GM23338 (cell line): ENCODE results near the gene FASLG. TPM values are rescaled to one million over a fixed set of nuclear protein-coding genes. Genes with fewer than 3 reads are reported as not detected.

ENCODE experiments used
- ATAC-seq: fragments of 200-7000 bp; cut with Tn5 transposase; 3 replicates; pipeline ENCODE4 v1.9.1; 2020
- DNase-seq: peaks from one replicate; pipeline ENCODE4 v3.0.0-alpha.2; 2015; ENCODE audit warnings: low spot score
- H2AFZ ChIP-seq: fragments of 200-600 bp; sonication (generic); 2 replicates; pipeline ENCODE4 v1.8.0; 2016; ENCODE audit warnings: antibody characterized with exemption, mild to moderate bottlenecking, moderate library complexity
- H3F3A ChIP-seq: fragments of 200-600 bp; sonication (generic); replicated peaks from 2 replicates; pipeline ENCODE4 v1.8.0; 2017; ENCODE audit warnings: antibody characterized with exemption, mixed run types, low read depth
- H3K27ac ChIP-seq: fragments of 200-600 bp; sonication (generic); 2 replicates; pipeline ENCODE4 v1.6.1; 2016; ENCODE audit warnings: low read depth
- H3K27me3 ChIP-seq: fragments of 200-600 bp; sonication (generic); 2 replicates; pipeline ENCODE4 v1.8.0; 2016; ENCODE audit warnings: mild to moderate bottlenecking, mixed run types, moderate library complexity; ENCODE audit not compliant: insufficient read depth
- H3K36me3 ChIP-seq: fragments of 200-600 bp; sonication (generic); 2 replicates; pipeline ENCODE4 v1.8.0; 2016; ENCODE audit warnings: mild to moderate bottlenecking; ENCODE audit not compliant: insufficient read depth
- H3K4me1 ChIP-seq: fragments of 200-600 bp; sonication (generic); 2 replicates; pipeline ENCODE4 v1.8.0; 2016; ENCODE audit warnings: mild to moderate bottlenecking, moderate library complexity; ENCODE audit not compliant: insufficient read depth
- H3K4me2 ChIP-seq: fragments of 200-600 bp; sonication (generic); 2 replicates; pipeline ENCODE4 v1.7.1; 2017; ENCODE audit warnings: mixed run types
- H3K4me3 ChIP-seq: fragments of 200-600 bp; sonication (generic); 2 replicates; pipeline ENCODE4 v1.6.1; 2016; ENCODE audit warnings: mixed run types
- H3K79me2 ChIP-seq: fragments of 200-600 bp; sonication (generic); replicated peaks from 2 replicates; pipeline ENCODE4 v1.8.0; 2017; ENCODE audit warnings: mild to moderate bottlenecking; ENCODE audit not compliant: insufficient read depth
- H3K9me2 ChIP-seq: fragments of 200-600 bp; sonication (generic); 2 replicates; pipeline ENCODE4 v1.8.0; 2017; ENCODE audit not compliant: insufficient read depth
- H4K20me1 ChIP-seq: fragments of 200-600 bp; sonication (generic); replicated peaks from 2 replicates; pipeline ENCODE4 v1.8.0; 2017; ENCODE audit warnings: mild to moderate bottlenecking; ENCODE audit not compliant: insufficient read depth
- H3K27ac Mint-ChIP-seq: 2 replicates; pipeline ENCODE4 v1.8.0; 2020; ENCODE audit warnings: inconsistent platforms, mild to moderate bottlenecking, moderate library complexity, mixed read lengths
- H3K27me3 Mint-ChIP-seq: 3 replicates; pipeline ENCODE4 v1.8.0; 2022; ENCODE audit warnings: low read depth, mild to moderate bottlenecking, moderate library complexity, mixed read lengths, inconsistent platforms; ENCODE audit not compliant: insufficient read depth, poor library complexity
- H3K36me3 Mint-ChIP-seq: 3 replicates; pipeline ENCODE4 v1.8.0; 2021; ENCODE audit warnings: low read depth, mild to moderate bottlenecking, inconsistent platforms, moderate library complexity, mixed read lengths
- H3K4me1 Mint-ChIP-seq: 3 replicates; pipeline ENCODE4 v1.8.0; 2020; ENCODE audit warnings: mild to moderate bottlenecking, inconsistent platforms, mixed read lengths
- H3K4me3 Mint-ChIP-seq: 3 replicates; pipeline ENCODE4 v1.8.0; 2021; ENCODE audit warnings: moderate library complexity, mild to moderate bottlenecking, inconsistent platforms, mixed read lengths
- H3K9me3 Mint-ChIP-seq: 3 replicates; pipeline ENCODE4 v1.8.0; 2020; ENCODE audit warnings: moderate library complexity, mild to moderate bottlenecking, inconsistent platforms, mixed read lengths
- CREB1 ChIP-seq: fragments of 250-450 bp; sonication (Bioruptor Pico); IDR thresholded peaks from 2 replicates; pipeline ENCODE4 v1.5.0; 2020; ENCODE audit warnings: low read depth, mild to moderate bottlenecking, moderate library complexity
- EZH2phosphoT487 ChIP-seq: fragments of 200-600 bp; sonication (generic); IDR thresholded peaks from one replicate; pipeline ENCODE4 v1.8.1; 2018; ENCODE audit warnings: antibody characterized with exemption; ENCODE audit not compliant: unreplicated experiment
- JUNB ChIP-seq: IDR thresholded peaks from one replicate; pipeline ENCODE4 v1.6.1; 2016; ENCODE audit warnings: antibody characterized with exemption; ENCODE audit not compliant: unreplicated experiment
- STAT1 ChIP-seq: IDR thresholded peaks from one replicate; pipeline ENCODE4 v1.6.1; 2016; ENCODE audit warnings: antibody characterized with exemption; ENCODE audit not compliant: unreplicated experiment
- ZNF114 ChIP-seq: fragments of 250-450 bp; sonication (Bioruptor Pico); IDR thresholded peaks from 2 replicates; pipeline ENCODE4 v1.5.0; 2020; ENCODE audit warnings: mild to moderate bottlenecking, moderate library complexity
- polyA plus RNA-seq: library from polyadenylated mRNA; unstranded; fragments of >200 nt; fragmentation: Nextera tagmentation; extraction: Ambion mirVana; gene quantifications from 2 replicates; pipeline ENCODE4 v1.2.1, GENCODE V29; 2016
- total RNA-seq: library from RNA; depleted of rRNA; stranded (reverse); fragments of >200 nt; shearing (Covaris generic); gene quantifications from 2 replicates; pipeline ENCODE4 v1.2.3, GENCODE V29; 2014
- TF ChIP-seq, protein P1 (sequence below): IDR thresholded peaks from one replicate; pipeline ENCODE4 v1.6.1; 2018; ENCODE audit warnings: antibody characterized with exemption; ENCODE audit not compliant: unreplicated experiment
- TF ChIP-seq, protein P2 (sequence below): IDR thresholded peaks from 2 replicates; pipeline ENCODE4 v1.6.1; 2016; ENCODE audit warnings: antibody characterized with exemption
- TF ChIP-seq, protein P3 (sequence below): fragments of 250-450 bp; sonication (Bioruptor Pico); IDR thresholded peaks from 2 replicates; pipeline ENCODE4 v1.5.0; 2020; ENCODE audit warnings: mild to moderate bottlenecking, moderate library complexity

The FASLG gene
- total and polyA plus RNA-seq, 2 experiments from 2014 or later: not detected

DNA sequence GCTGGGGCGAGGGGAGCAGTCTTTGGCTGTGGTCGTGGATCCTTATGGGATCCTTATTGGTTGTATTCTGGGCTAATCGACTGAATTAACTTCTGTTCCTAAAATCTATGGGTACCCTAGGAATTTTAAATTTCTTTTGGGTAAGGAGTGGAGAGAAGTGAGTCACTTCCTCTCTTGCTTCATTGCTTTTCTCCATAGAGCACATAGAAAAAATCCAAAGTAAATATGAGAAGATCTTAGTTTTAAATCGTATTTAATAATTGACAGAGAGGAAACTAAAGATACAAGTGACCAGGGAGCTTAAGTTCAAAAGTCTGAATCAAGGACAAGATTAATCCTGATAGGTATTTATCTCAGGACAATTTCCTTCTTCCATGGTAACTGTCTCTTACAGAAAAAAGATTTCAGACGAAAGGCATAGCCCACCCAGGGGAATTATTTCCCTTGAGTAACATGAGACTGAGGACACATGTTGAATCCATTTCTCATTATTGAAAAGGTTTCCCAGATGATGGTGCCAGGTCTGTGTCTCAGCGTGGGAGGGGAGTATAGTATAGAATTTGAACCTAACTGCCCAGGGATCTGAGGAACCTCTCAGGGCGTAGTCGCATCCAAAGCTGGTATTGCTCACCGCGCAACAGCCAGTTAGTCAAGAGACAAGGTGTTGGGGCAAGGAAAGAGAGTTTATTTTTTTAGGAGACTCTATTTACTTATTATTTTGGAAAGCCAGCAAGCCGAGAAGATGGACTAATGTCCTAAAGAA, 28.7 kb upstream of the FASLG start (continued):
- TF ChIP-seq, protein P1, sequence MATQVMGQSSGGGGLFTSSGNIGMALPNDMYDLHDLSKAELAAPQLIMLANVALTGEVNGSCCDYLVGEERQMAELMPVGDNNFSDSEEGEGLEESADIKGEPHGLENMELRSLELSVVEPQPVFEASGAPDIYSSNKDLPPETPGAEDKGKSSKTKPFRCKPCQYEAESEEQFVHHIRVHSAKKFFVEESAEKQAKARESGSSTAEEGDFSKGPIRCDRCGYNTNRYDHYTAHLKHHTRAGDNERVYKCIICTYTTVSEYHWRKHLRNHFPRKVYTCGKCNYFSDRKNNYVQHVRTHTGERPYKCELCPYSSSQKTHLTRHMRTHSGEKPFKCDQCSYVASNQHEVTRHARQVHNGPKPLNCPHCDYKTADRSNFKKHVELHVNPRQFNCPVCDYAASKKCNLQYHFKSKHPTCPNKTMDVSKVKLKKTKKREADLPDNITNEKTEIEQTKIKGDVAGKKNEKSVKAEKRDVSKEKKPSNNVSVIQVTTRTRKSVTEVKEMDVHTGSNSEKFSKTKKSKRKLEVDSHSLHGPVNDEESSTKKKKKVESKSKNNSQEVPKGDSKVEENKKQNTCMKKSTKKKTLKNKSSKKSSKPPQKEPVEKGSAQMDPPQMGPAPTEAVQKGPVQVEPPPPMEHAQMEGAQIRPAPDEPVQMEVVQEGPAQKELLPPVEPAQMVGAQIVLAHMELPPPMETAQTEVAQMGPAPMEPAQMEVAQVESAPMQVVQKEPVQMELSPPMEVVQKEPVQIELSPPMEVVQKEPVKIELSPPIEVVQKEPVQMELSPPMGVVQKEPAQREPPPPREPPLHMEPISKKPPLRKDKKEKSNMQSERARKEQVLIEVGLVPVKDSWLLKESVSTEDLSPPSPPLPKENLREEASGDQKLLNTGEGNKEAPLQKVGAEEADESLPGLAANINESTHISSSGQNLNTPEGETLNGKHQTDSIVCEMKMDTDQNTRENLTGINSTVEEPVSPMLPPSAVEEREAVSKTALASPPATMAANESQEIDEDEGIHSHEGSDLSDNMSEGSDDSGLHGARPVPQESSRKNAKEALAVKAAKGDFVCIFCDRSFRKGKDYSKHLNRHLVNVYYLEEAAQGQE: no peak
- TF ChIP-seq JUNB (no peak), STAT1 (no peak)

DNA sequence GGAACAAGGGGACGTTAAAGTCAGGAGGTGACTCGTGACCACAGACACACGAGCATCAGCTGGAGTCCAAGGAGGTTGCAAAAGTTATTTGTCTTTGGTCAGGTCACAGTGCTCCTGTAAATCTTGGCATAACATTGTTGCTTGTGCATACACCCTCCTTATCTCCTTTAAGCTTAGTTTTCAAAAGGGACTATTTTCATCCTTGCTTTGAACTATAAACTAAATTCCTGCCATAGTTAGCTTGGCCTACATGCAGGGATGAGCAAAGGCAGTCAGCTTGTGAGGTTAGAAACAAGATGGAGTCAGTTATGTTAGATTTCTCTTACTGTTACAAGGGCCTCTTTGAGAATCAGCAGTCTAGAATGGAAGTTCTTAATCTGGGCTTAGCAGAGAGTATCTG, 28.0 kb upstream of the FASLG start:
- Mint-ChIP-seq H3K4me3 (no peak overlapping the region), H3K36me3 (peaks cover 18% of the 10 kb centered on the region; the same call in 1 of the 3 replicates), H3K4me1 (peaks cover 3% of the 10 kb centered on the region; the same call in 2 of the 3 replicates), H3K9me3 (peaks cover 13% of the 10 kb centered on the region), H3K27me3 (no peaks in the 10 kb centered on the region), H3K27ac (no peak overlapping the region)
- H3F3A ChIP-seq: no peaks in the 10 kb centered on the region
- H4K20me1 ChIP-seq: no peaks in the 10 kb centered on the region
- no peak overlapping the region for H3K27ac ChIP-seq
- TF ChIP-seq, protein P2, sequence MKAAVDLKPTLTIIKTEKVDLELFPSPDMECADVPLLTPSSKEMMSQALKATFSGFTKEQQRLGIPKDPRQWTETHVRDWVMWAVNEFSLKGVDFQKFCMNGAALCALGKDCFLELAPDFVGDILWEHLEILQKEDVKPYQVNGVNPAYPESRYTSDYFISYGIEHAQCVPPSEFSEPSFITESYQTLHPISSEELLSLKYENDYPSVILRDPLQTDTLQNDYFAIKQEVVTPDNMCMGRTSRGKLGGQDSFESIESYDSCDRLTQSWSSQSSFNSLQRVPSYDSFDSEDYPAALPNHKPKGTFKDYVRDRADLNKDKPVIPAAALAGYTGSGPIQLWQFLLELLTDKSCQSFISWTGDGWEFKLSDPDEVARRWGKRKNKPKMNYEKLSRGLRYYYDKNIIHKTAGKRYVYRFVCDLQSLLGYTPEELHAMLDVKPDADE: no peak
- TF ChIP-seq EZH2phosphoT487 (no peak), JUNB (no peak)
- no peak overlapping the region for H3K4me3 ChIP-seq
- H2AFZ ChIP-seq: no peak overlapping the region
- no peaks in the 10 kb centered on the region for H3K36me3 ChIP-seq
- H3K9me2 ChIP-seq: 0 out of 2 replicates have a peak, but pooled peaks cover 18% of the 10 kb centered on the region
- H3K4me2 ChIP-seq: no peak overlapping the region
- DNase-seq (no peak), ATAC-seq (no peak)
- H3K27me3 ChIP-seq: no peaks in the 10 kb centered on the region
- no peaks in the 10 kb centered on the region for H3K79me2 ChIP-seq
- H3K4me1 ChIP-seq: no peaks in the 10 kb centered on the region; the same call in 1 of the 2 replicates

DNA sequence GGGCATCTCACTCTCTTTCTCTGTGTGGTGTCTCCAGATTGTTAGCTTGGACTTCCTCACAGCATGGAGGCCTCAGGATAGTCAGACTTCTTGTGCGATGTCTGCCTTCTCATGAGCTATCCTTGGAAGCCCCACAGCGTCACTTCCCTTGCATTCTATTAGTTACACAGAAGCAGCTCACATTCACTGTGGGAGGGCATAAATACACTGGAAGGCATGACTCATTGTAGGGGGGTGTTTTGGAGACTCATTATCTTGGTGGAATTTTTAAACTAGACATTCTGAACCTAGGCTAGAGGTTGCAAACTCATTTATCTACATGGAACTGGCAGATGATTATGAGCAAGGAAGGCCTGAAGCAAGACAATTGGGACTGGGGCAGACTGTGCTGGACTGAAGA, 21.4 kb upstream of the FASLG start:
- peaks cover under 1% of the 10 kb centered on the region; the same call in 1 of the 3 replicates for H3K9me3 Mint-ChIP-seq
- ATAC-seq: no peak
- no peak overlapping the region for H3K4me2 ChIP-seq
- peaks cover 5% of the 10 kb centered on the region; the same call in 1 of the 2 replicates for H3K9me2 ChIP-seq
- peaks cover under 1% of the 10 kb centered on the region; the same call in 1 of the 3 replicates for H3K36me3 Mint-ChIP-seq
- no peak overlapping the region for H2AFZ ChIP-seq
- H3K4me3 Mint-ChIP-seq: no peak overlapping the region
- H3K36me3 ChIP-seq: no peaks in the 10 kb centered on the region
- no peaks in the 10 kb centered on the region for H3F3A ChIP-seq
- no peaks in the 10 kb centered on the region for H3K27me3 Mint-ChIP-seq
- H3K4me3 ChIP-seq: no peak overlapping the region
- no peaks in the 10 kb centered on the region; the same call in 1 of the 2 replicates for H3K4me1 ChIP-seq
- no peak overlapping the region for H3K27ac Mint-ChIP-seq
- H3K27ac ChIP-seq: no peak overlapping the region
- no peaks in the 10 kb centered on the region for H3K79me2 ChIP-seq
- no peak for DNase-seq
- H4K20me1 ChIP-seq: no peaks in the 10 kb centered on the region
- H3K4me1 Mint-ChIP-seq: peaks cover 14% of the 10 kb centered on the region
- no peaks in the 10 kb centered on the region for H3K27me3 ChIP-seq
- TF ChIP-seq, protein P3, sequence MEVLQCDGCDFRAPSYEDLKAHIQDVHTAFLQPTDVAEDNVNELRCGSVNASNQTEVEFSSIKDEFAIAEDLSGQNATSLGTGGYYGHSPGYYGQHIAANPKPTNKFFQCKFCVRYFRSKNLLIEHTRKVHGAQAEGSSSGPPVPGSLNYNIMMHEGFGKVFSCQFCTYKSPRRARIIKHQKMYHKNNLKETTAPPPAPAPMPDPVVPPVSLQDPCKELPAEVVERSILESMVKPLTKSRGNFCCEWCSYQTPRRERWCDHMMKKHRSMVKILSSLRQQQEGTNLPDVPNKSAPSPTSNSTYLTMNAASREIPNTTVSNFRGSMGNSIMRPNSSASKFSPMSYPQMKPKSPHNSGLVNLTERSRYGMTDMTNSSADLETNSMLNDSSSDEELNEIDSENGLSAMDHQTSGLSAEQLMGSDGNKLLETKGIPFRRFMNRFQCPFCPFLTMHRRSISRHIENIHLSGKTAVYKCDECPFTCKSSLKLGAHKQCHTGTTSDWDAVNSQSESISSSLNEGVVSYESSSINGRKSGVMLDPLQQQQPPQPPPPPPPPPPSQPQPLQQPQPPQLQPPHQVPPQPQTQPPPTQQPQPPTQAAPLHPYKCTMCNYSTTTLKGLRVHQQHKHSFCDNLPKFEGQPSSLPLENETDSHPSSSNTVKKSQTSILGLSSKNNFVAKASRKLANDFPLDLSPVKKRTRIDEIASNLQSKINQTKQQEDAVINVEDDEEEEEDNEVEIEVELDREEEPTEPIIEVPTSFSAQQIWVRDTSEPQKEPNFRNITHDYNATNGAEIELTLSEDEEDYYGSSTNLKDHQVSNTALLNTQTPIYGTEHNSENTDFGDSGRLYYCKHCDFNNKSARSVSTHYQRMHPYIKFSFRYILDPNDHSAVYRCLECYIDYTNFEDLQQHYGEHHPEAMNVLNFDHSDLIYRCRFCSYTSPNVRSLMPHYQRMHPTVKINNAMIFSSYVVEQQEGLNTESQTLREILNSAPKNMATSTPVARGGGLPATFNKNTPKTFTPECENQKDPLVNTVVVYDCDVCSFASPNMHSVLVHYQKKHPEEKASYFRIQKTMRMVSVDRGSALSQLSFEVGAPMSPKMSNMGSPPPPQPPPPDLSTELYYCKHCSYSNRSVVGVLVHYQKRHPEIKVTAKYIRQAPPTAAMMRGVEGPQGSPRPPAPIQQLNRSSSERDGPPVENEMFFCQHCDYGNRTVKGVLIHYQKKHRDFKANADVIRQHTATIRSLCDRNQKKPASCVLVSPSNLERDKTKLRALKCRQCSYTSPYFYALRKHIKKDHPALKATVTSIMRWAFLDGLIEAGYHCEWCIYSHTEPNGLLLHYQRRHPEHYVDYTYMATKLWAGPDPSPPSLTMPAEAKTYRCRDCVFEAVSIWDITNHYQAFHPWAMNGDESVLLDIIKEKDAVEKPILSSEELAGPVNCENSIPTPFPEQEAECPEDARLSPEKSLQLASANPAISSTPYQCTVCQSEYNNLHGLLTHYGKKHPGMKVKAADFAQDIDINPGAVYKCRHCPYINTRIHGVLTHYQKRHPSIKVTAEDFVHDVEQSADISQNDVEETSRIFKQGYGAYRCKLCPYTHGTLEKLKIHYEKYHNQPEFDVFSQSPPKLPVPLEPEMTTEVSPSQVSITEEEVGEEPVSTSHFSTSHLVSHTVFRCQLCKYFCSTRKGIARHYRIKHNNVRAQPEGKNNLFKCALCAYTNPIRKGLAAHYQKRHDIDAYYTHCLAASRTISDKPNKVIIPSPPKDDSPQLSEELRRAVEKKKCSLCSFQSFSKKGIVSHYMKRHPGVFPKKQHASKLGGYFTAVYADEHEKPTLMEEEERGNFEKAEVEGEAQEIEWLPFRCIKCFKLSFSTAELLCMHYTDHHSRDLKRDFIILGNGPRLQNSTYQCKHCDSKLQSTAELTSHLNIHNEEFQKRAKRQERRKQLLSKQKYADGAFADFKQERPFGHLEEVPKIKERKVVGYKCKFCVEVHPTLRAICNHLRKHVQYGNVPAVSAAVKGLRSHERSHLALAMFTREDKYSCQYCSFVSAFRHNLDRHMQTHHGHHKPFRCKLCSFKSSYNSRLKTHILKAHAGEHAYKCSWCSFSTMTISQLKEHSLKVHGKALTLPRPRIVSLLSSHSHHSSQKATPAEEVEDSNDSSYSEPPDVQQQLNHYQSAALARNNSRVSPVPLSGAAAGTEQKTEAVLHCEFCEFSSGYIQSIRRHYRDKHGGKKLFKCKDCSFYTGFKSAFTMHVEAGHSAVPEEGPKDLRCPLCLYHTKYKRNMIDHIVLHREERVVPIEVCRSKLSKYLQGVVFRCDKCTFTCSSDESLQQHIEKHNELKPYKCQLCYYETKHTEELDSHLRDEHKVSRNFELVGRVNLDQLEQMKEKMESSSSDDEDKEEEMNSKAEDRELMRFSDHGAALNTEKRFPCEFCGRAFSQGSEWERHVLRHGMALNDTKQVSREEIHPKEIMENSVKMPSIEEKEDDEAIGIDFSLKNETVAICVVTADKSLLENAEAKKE (CRISPR knock-in tag): no peak
- no peak for TF ChIP-seq CREB1
- no peak for TF ChIP-seq EZH2phosphoT487
- TF ChIP-seq ZNF114 (CRISPR knock-in tag): no peak
